SK-N-SH treated with all-trans-retinoic acid at 6 μM for 48 hours (cell line): ENCODE results near the gene TRAK1.
A peak's percentile ranks its signal among the peaks of the same experiment; 100 is the strongest.

Experiments used
- ATAC-seq: fragments of 200-7000 bp; cut with Tn5 transposase; 3 replicates; pipeline ENCODE4 v1.9.1; 2020; ENCODE audit warnings: mild to moderate bottlenecking, moderate library complexity
- ARNTL ChIP-seq: fragments of 450-650 bp; formaldehyde crosslinking; IDR thresholded peaks from 2 replicates; pipeline ENCODE4 v1.5.0; 2020; ENCODE audit warnings: low read depth, mild to moderate bottlenecking, moderate library complexity, borderline replicate concordance
- BACH2 ChIP-seq: fragments of 250-450 bp; sonication (Bioruptor Pico); IDR thresholded peaks from 2 replicates; pipeline ENCODE4 v1.9.0; 2021; ENCODE audit warnings: mild to moderate bottlenecking, borderline replicate concordance
- CSDC2 ChIP-seq: fragments of 250-450 bp; sonication (Bioruptor Pico); IDR thresholded peaks from 2 replicates; pipeline ENCODE4 v1.5.0; 2020; ENCODE audit warnings: mild to moderate bottlenecking, moderate library complexity
- ESRRG ChIP-seq: fragments of 250-450 bp; sonication (Bioruptor Pico); IDR thresholded peaks from 2 replicates; pipeline ENCODE4 v1.6.1; 2021; ENCODE audit warnings: mild to moderate bottlenecking
- GLIS3 ChIP-seq: fragments of 250-450 bp; sonication (Bioruptor Pico); IDR thresholded peaks from 2 replicates; pipeline ENCODE4 v1.5.0; 2020; ENCODE audit warnings: mild to moderate bottlenecking, moderate library complexity
- ISL1 ChIP-seq: fragments of 250-450 bp; sonication (Bioruptor Pico); IDR thresholded peaks from 2 replicates; pipeline ENCODE4 v2.1.2; 2022; ENCODE audit warnings: mild to moderate bottlenecking, moderate library complexity
- OSR1 ChIP-seq: fragments of 250-450 bp; sonication (Bioruptor Pico); IDR thresholded peaks from 2 replicates; pipeline ENCODE4 v1.8.0; 2022; ENCODE audit warnings: moderate library complexity, mild to moderate bottlenecking, inconsistent platforms
- PPARA ChIP-seq: fragments of 250-450 bp; sonication (Bioruptor Pico); IDR thresholded peaks from 2 replicates; pipeline ENCODE4 v1.5.0; 2020; ENCODE audit warnings: mild to moderate bottlenecking, borderline replicate concordance
- RARB ChIP-seq: fragments of 250-450 bp; sonication (Bioruptor Pico); IDR thresholded peaks from 2 replicates; pipeline ENCODE4 v1.8.0; 2021; ENCODE audit warnings: mild to moderate bottlenecking, moderate library complexity
- TCF4 ChIP-seq: fragments of 250-450 bp; sonication (Bioruptor Pico); IDR thresholded peaks from 2 replicates; pipeline ENCODE4 v1.8.0; 2021; ENCODE audit warnings: mild to moderate bottlenecking, moderate library complexity, borderline replicate concordance
- TOX ChIP-seq: fragments of 250-450 bp; sonication (Bioruptor Pico); IDR thresholded peaks from 2 replicates; pipeline ENCODE4 v1.8.0; 2021; ENCODE audit warnings: mild to moderate bottlenecking, moderate library complexity, borderline replicate concordance
- ZC3H10 ChIP-seq: fragments of 250-450 bp; sonication (Bioruptor Pico); IDR thresholded peaks from 2 replicates; pipeline ENCODE4 v1.5.1; 2021; ENCODE audit warnings: mild to moderate bottlenecking, moderate library complexity
- ZFP30 ChIP-seq: fragments of 450-650 bp; formaldehyde crosslinking; IDR thresholded peaks from 2 replicates; pipeline ENCODE4 v1.5.0; 2022; ENCODE audit warnings: mild to moderate bottlenecking, moderate library complexity
- ZNF565 ChIP-seq: fragments of 450-650 bp; formaldehyde crosslinking; conservative IDR thresholded peaks from 2 replicates; pipeline ENCODE4 v1.5.0; 2020; ENCODE audit warnings: low read depth, mild to moderate bottlenecking, moderate library complexity
- ZNF70 ChIP-seq: fragments of 450-650 bp; formaldehyde crosslinking; IDR thresholded peaks from 2 replicates; pipeline ENCODE4 v1.5.0; 2020; ENCODE audit warnings: mild to moderate bottlenecking, moderate library complexity
- ZNF8 ChIP-seq: fragments of 450-650 bp; formaldehyde crosslinking; IDR thresholded peaks from 2 replicates; pipeline ENCODE4 v1.5.0; 2020; ENCODE audit warnings: mild to moderate bottlenecking, moderate library complexity
- TF ChIP-seq, protein P1 (sequence below): fragments of 250-450 bp; sonication (Bioruptor Pico); IDR thresholded peaks from 2 replicates; pipeline ENCODE4 v1.5.0; 2020; ENCODE audit warnings: mild to moderate bottlenecking, moderate library complexity
- TF ChIP-seq, protein P2 (sequence below): fragments of 250-450 bp; sonication (Bioruptor Pico); IDR thresholded peaks from 2 replicates; pipeline ENCODE4 v1.5.1; 2020; ENCODE audit warnings: low read depth, mild to moderate bottlenecking, moderate library complexity
- TF ChIP-seq, protein P3 (sequence below): fragments of 250-450 bp; sonication (Bioruptor Pico); IDR thresholded peaks from 2 replicates; pipeline ENCODE4 v1.8.0; 2020; ENCODE audit warnings: mild to moderate bottlenecking, moderate library complexity, borderline replicate concordance
- TF ChIP-seq, protein P4 (sequence below): fragments of 250-450 bp; sonication (Bioruptor Pico); IDR thresholded peaks from 2 replicates; pipeline ENCODE4 v1.8.0; 2021; ENCODE audit warnings: low read depth, mild to moderate bottlenecking, moderate library complexity, borderline replicate concordance

The TRAK1 gene

DNA sequence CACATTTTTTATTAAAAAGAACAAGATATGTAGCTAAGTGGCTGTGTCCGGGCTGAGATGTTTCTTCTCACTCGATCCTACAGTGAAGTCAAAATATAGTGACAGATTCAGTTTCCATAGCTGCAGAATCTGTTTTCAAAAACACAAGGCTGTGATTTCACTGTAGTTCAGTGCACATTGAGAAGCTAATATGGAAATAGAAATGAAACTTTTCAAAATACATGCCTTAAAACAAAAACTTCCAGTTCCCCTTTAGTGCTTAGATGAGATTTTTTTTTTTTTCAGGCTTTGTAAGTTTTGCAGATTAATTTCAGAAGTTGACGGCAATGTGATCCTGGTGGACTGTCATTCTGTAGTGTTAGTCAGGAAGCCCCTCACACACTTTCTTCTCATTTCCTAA lies 23.8 kb upstream of the TRAK1 start:
- ATAC-seq = peak; percentile 58
- no peak for TF ChIP-seq TOX
- TF ChIP-seq, protein P1, sequence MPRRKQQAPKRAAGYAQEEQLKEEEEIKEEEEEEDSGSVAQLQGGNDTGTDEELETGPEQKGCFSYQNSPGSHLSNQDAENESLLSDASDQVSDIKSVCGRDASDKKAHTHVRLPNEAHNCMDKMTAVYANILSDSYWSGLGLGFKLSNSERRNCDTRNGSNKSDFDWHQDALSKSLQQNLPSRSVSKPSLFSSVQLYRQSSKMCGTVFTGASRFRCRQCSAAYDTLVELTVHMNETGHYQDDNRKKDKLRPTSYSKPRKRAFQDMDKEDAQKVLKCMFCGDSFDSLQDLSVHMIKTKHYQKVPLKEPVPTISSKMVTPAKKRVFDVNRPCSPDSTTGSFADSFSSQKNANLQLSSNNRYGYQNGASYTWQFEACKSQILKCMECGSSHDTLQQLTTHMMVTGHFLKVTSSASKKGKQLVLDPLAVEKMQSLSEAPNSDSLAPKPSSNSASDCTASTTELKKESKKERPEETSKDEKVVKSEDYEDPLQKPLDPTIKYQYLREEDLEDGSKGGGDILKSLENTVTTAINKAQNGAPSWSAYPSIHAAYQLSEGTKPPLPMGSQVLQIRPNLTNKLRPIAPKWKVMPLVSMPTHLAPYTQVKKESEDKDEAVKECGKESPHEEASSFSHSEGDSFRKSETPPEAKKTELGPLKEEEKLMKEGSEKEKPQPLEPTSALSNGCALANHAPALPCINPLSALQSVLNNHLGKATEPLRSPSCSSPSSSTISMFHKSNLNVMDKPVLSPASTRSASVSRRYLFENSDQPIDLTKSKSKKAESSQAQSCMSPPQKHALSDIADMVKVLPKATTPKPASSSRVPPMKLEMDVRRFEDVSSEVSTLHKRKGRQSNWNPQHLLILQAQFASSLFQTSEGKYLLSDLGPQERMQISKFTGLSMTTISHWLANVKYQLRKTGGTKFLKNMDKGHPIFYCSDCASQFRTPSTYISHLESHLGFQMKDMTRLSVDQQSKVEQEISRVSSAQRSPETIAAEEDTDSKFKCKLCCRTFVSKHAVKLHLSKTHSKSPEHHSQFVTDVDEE = no peak
- no peak for TF ChIP-seq ZNF565
- no peak for TF ChIP-seq PPARA (CRISPR knock-in tag)
- TF ChIP-seq, protein P2, sequence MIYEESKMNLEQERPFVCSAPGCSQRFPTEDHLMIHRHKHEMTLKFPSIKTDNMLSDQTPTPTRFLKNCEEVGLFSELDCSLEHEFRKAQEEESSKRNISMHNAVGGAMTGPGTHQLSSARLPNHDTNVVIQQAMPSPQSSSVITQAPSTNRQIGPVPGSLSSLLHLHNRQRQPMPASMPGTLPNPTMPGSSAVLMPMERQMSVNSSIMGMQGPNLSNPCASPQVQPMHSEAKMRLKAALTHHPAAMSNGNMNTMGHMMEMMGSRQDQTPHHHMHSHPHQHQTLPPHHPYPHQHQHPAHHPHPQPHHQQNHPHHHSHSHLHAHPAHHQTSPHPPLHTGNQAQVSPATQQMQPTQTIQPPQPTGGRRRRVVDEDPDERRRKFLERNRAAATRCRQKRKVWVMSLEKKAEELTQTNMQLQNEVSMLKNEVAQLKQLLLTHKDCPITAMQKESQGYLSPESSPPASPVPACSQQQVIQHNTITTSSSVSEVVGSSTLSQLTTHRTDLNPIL (CRISPR knock-in tag) = no peak
- no peak for TF ChIP-seq ISL1 (CRISPR knock-in tag)
- TF ChIP-seq RARB (CRISPR knock-in tag) = no peak
- TF ChIP-seq ZNF8 = no peak
- TF ChIP-seq ZC3H10 (CRISPR knock-in tag) = no peak
- no peak for TF ChIP-seq ZNF70 (CRISPR knock-in tag)
- no peak for TF ChIP-seq ZFP30 (CRISPR knock-in tag)

DNA sequence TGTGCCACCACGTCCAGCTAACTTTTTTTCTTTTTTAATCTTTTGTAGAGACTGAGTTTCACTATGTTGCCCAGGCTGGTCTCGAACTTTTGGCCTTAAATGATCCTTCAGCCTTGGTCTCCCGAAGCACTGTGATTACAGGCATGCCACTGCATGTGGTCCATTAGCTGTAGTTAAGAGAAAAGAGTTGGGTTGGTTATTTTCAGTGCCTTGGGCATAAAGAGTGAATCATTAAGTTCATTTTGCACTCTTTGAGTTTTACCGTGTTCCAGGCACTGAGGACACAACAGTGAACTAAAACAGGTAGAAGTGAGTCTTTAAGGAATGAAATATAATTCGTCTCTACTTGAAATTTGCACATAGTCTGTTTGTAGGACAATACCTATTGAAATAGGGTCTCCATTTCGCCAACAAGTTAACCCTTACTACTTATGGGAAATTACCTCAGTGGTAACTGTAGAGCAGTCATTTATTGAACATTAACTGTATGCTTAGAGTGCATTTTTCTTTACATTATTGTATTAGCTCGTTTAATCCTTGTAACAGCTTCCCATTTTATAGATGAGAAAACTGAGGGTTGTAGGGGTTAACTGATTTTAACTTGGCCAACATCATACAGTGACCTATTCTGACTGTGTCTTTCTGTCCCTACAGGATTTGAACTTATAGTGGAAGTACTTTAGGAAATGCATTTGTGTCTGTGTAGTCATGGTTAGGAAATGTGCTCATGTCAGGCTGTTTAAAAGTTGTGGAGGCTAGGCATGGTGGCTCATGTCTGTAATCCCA lies 22.7 kb upstream of the TRAK1 start:
- TF ChIP-seq, protein P1 = no peak
- TF ChIP-seq CSDC2 (CRISPR knock-in tag) (no peak), OSR1 (CRISPR knock-in tag) (no peak), BACH2 (CRISPR knock-in tag) (no peak), ISL1 (CRISPR knock-in tag) (no peak), PPARA (CRISPR knock-in tag) (no peak), ARNTL (CRISPR knock-in tag) (no peak), ZC3H10 (CRISPR knock-in tag) (no peak), TOX (no peak), ZNF70 (CRISPR knock-in tag) (no peak), TCF4 (CRISPR knock-in tag) (no peak), ZNF8 (no peak), ESRRG (no peak), RARB (CRISPR knock-in tag) (no peak), ZNF565 (no peak)
- TF ChIP-seq, protein P3, sequence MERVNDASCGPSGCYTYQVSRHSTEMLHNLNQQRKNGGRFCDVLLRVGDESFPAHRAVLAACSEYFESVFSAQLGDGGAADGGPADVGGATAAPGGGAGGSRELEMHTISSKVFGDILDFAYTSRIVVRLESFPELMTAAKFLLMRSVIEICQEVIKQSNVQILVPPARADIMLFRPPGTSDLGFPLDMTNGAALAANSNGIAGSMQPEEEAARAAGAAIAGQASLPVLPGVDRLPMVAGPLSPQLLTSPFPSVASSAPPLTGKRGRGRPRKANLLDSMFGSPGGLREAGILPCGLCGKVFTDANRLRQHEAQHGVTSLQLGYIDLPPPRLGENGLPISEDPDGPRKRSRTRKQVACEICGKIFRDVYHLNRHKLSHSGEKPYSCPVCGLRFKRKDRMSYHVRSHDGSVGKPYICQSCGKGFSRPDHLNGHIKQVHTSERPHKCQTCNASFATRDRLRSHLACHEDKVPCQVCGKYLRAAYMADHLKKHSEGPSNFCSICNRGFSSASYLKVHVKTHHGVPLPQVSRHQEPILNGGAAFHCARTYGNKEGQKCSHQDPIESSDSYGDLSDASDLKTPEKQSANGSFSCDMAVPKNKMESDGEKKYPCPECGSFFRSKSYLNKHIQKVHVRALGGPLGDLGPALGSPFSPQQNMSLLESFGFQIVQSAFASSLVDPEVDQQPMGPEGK (CRISPR knock-in tag) = no peak
- TF ChIP-seq, protein P2 (CRISPR knock-in tag) = no peak
- TF ChIP-seq, all 23 proteins: peak for 0
- ATAC-seq = no peak

DNA sequence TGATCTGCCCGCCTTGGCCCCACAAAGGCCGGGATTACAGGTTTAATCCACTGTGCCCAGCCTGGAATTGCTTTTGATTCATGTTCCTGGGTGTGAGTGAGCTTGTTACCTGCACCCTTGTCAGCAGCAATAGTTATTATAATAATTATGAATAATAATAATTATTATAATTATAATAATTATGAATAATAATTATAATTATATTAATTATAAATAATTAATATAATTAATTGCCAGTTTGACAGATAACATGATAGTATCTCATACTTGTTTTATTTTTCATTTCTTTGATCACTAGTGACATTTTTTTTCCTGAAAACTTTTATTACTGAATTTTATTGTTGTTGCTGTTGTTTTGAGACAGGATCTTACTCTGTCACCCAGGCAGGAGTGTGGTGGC lies 21.1 kb upstream of the TRAK1 start:
- no peak for ATAC-seq
- TF ChIP-seq, protein P2 (CRISPR knock-in tag) = no peak
- no peak for TF ChIP-seq GLIS3 (CRISPR knock-in tag)
- TF ChIP-seq, protein P4, sequence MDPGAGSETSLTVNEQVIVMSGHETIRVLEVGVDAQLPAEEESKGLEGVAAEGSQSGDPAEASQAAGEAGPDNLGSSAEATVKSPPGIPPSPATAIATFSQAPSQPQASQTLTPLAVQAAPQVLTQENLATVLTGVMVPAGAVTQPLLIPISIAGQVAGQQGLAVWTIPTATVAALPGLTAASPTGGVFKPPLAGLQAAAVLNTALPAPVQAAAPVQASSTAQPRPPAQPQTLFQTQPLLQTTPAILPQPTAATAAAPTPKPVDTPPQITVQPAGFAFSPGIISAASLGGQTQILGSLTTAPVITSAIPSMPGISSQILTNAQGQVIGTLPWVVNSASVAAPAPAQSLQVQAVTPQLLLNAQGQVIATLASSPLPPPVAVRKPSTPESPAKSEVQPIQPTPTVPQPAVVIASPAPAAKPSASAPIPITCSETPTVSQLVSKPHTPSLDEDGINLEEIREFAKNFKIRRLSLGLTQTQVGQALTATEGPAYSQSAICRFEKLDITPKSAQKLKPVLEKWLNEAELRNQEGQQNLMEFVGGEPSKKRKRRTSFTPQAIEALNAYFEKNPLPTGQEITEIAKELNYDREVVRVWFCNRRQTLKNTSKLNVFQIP (CRISPR knock-in tag) = no peak
- no peak for TF ChIP-seq ESRRG
- TF ChIP-seq BACH2 (CRISPR knock-in tag) = no peak
- TF ChIP-seq, all 23 proteins: peak for 0
